Nephron (organoid): ENCODE measurements around the gene TTC16.
A peak's percentile ranks its signal among the peaks of the same experiment; 100 is the strongest.
"Not testable (repeated sequence)": the region's sequence is repeated elsewhere in the genome, so short reads cannot be mapped to it uniquely, and the experiment has no call there.

Experiments
- H3K27ac Mint-ChIP-seq, 3 experiments: 2 replicates each; pipeline ENCODE4 v1.8.0; 2020; ENCODE audit warnings: mixed read lengths in 3 of 3, mild to moderate bottlenecking in 2 of 3, moderate library complexity in 1 of 3
- H3K27me3 Mint-ChIP-seq: 2 replicates; pipeline ENCODE4 v1.8.0; 2021; ENCODE audit warnings: low read depth, mild to moderate bottlenecking, moderate library complexity, mixed read lengths
- H3K36me3 Mint-ChIP-seq: 2 replicates; pipeline ENCODE4 v1.8.0; 2020; ENCODE audit warnings: low read depth, mixed read lengths
- H3K4me1 Mint-ChIP-seq: 2 replicates; pipeline ENCODE4 v1.8.0; 2020; ENCODE audit warnings: mixed read lengths
- H3K4me3 Mint-ChIP-seq, 3 experiments: 2 replicates each; pipeline ENCODE4 v1.8.0; 2020; ENCODE audit warnings: mild to moderate bottlenecking in 3 of 3, mixed read lengths in 3 of 3, moderate library complexity in 2 of 3
- H3K9me3 Mint-ChIP-seq: 2 replicates; pipeline ENCODE4 v1.8.0; 2020; ENCODE audit warnings: mixed read lengths
- TF ChIP-seq, protein P1 (sequence below), 3 experiments: fragments of 200-600 bp; sonication (generic); IDR thresholded peaks; one replicate each; pipeline ENCODE4 v1.5.0; 2021; ENCODE audit warnings: antibody characterized with exemption in 3 of 3; ENCODE audit not compliant: unreplicated experiment in 3 of 3

TTC16 gene

DNA sequence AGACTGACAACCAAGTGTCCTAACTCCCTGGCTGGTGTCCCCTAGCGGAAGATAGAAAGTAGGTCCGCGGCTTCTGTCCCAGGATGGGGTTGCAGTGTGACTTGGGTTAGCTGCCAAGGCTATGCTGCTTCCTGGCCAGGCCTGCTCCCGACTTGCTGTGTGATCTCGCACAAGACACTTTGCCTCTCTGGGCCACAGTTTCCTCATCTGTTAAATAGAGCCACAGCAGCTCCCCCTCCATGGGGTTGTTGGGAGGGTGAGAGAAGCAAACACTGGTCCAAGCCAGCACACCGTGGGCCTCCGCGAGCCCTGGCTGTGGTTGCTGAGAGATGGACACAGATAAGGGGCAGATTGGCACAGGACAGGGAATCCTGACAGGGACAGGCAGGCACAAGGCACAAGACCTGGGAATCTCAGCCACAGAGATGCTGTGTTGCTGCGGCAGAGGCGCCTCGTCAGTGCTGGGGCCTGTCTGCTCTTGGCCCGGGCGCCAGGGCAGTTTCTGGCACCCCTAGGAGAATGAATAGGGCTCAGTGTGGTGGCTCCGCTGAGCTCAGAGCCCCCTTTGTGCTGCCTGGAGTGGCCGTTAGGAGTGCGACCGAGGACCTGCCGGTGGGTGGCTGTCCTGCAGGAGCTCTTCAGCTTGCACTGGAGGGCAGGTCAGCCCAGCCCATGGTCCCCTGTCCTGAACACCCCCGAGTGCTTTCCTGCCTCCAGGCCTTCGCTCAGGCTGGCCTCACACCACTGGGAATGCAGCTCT, 64.4 kb downstream of the TTC16 start:
- TF ChIP-seq, protein P1, sequence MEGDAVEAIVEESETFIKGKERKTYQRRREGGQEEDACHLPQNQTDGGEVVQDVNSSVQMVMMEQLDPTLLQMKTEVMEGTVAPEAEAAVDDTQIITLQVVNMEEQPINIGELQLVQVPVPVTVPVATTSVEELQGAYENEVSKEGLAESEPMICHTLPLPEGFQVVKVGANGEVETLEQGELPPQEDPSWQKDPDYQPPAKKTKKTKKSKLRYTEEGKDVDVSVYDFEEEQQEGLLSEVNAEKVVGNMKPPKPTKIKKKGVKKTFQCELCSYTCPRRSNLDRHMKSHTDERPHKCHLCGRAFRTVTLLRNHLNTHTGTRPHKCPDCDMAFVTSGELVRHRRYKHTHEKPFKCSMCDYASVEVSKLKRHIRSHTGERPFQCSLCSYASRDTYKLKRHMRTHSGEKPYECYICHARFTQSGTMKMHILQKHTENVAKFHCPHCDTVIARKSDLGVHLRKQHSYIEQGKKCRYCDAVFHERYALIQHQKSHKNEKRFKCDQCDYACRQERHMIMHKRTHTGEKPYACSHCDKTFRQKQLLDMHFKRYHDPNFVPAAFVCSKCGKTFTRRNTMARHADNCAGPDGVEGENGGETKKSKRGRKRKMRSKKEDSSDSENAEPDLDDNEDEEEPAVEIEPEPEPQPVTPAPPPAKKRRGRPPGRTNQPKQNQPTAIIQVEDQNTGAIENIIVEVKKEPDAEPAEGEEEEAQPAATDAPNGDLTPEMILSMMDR (IDR thresholded peaks at IDR 0.05; ENCODE audit: unreplicated experiment in 3 of 3): no peak
- Mint-ChIP-seq H3K36me3 (no peaks in the 10 kb centered on the region), H3K27ac (peak overlapping the region in 1 of 3 experiments; percentile 37), H3K9me3 (no peaks in the 10 kb centered on the region), H3K27me3 (no peaks in the 10 kb centered on the region), H3K4me3 (no peak overlapping the region), H3K4me1 (peaks cover 12% of the 10 kb centered on the region)

- peaks cover 12% of the 10 kb centered on the region for H3K4me1 Mint-ChIP-seq
- not testable (repeated sequence) for H3K4me3 Mint-ChIP-seq, H3K27me3 Mint-ChIP-seq, H3K9me3 Mint-ChIP-seq, H3K27ac Mint-ChIP-seq, H3K36me3 Mint-ChIP-seq
Measured at GRCh38 chr9:127780909-127781308, 65.0 kb downstream of the TTC16 start.
